HK-2 (cell line): ENCODE results near the gene TXNRD2.
"Not testable (repeated sequence)": the region's sequence is repeated elsewhere in the genome, so short reads cannot be mapped to it uniquely, and the experiment has no call there.

ENCODE experiments used
- DNase-seq: peaks from one replicate; pipeline ENCODE4 v3.0.0-alpha.2; 2018; ENCODE audit not compliant: unreplicated experiment

TXNRD2 gene

GRCh38 chr22:19890502-19891316 is 50.9 kb downstream of the TXNRD2 start:
- no peak for DNase-seq

GRCh38 chr22:19889951-19890350 is 51.7 kb downstream of the TXNRD2 start:
- DNase-seq: no peak

GRCh38 chr22:19888131-19888746 is 53.4 kb downstream of the TXNRD2 start:
- no peak for DNase-seq

- no peak for DNase-seq
Observed at GRCh38 chr22:19887256-19887985, 54.2 kb downstream of the TXNRD2 start.

GRCh38 chr22:19886605-19887255 is 54.9 kb downstream of the TXNRD2 start:
- no peak for DNase-seq

GRCh38 chr22:19885841-19886592 is 55.6 kb downstream of the TXNRD2 start:
- DNase-seq: no peak

- DNase-seq: no peak
Observed at GRCh38 chr22:19884954-19885751, 56.5 kb downstream of the TXNRD2 start.

- no peak for DNase-seq
Observed at GRCh38 chr22:19884161-19884953, 57.3 kb downstream of the TXNRD2 start.

GRCh38 chr22:19883446-19883845 is 58.2 kb downstream of the TXNRD2 start:
- DNase-seq: not testable (repeated sequence)

GRCh38 chr22:19882446-19883381 is 58.9 kb downstream of the TXNRD2 start:
- DNase-seq: no peak

- DNase-seq: peak; percentile 91
Observed at GRCh38 chr22:19880786-19881569, 60.6 kb downstream of the TXNRD2 start.

GRCh38 chr22:19879992-19880785 is 61.4 kb downstream of the TXNRD2 start:
- no peak for DNase-seq

- DNase-seq: no peak
Observed at GRCh38 chr22:19879643-19879991, 62.0 kb downstream of the TXNRD2 start.

- DNase-seq: no peak
Observed at GRCh38 chr22:19879246-19879570, 62.4 kb downstream of the TXNRD2 start.

GRCh38 chr22:19878461-19879245 is 63.0 kb downstream of the TXNRD2 start:
- DNase-seq: no peak

GRCh38 chr22:19877626-19878339 is 63.8 kb downstream of the TXNRD2 start:
- no peak for DNase-seq
